ENCODE measurements around the gene ALX1. TPM values are rescaled to one million over a fixed set of nuclear protein-coding genes. Genes with fewer than 3 reads are reported as not detected.

The ALX1 gene
- total RNA-seq, 1 experiment from 2014 or later: not detected

- H2AFZ ChIP-seq: no peak overlapping the region
- DNase-seq: no peak
- POLR2A ChIA-PET (ENCODE audit: unreplicated experiment): no interaction called here
- H3K27me3 ChIP-seq (ENCODE audit: insufficient read depth, low read depth): no peaks in the 10 kb centered on the region
- TF ChIP-seq CTCF (conservative IDR thresholded peaks at IDR 0.05): no peak
- no peak for TF ChIP-seq EZH2 (IDR thresholded peaks at IDR 0.05; ENCODE audit: low read depth)
- H3K9me3 ChIP-seq (ENCODE audit: insufficient read depth, low read depth): no peaks in the 10 kb centered on the region
- intact Hi-C loops (cut with micrococcal nuclease; ENCODE audit: unreplicated experiment): no loop called here
- no peaks in the 10 kb centered on the region for H3K9me2 ChIP-seq (ENCODE audit: insufficient read depth)
- BruUV-seq (replicated peaks): no TSS peak
- CTCF ChIA-PET: no interaction called here
- no peak overlapping the region for H3K27ac ChIP-seq
- no peak overlapping the region for H3K4me2 ChIP-seq
- H4K20me1 ChIP-seq (ENCODE audit: insufficient read depth): no peaks in the 10 kb centered on the region
- no peak overlapping the region for H3K4me3 ChIP-seq
- H3K36me3 ChIP-seq (ENCODE audit: low read depth): no peaks in the 10 kb centered on the region
- no peaks in the 10 kb centered on the region for H3F3A ChIP-seq (ENCODE audit: insufficient read depth, low read depth)
- no peaks in the 10 kb centered on the region for H3K79me2 ChIP-seq (ENCODE audit: low read depth)
- H3K4me1 ChIP-seq (replicated peaks; ENCODE audit: insufficient read depth): no peaks in the 10 kb centered on the region
Measured at GRCh38 chr12:85274315-85274651, 5.7 kb upstream of the ALX1 start.

- Histone ChIP-seq H3K27ac (no peak overlapping the region), H3K4me3 (no peak overlapping the region), H4K20me1 (ENCODE audit: insufficient read depth) (no peaks in the 10 kb centered on the region), H3K9me3 (ENCODE audit: insufficient read depth, low read depth) (no peaks in the 10 kb centered on the region), H3K9me2 (ENCODE audit: insufficient read depth) (no peaks in the 10 kb centered on the region), H2AFZ (no peak overlapping the region), H3K27me3 (ENCODE audit: insufficient read depth, low read depth) (no peaks in the 10 kb centered on the region), H3K36me3 (ENCODE audit: low read depth) (no peaks in the 10 kb centered on the region), H3K4me1 (replicated peaks; ENCODE audit: insufficient read depth) (no peaks in the 10 kb centered on the region), H3K79me2 (ENCODE audit: low read depth) (no peaks in the 10 kb centered on the region), H3K4me2 (no peak overlapping the region), H3F3A (ENCODE audit: insufficient read depth, low read depth) (no peaks in the 10 kb centered on the region)
- ChIA-PET CTCF (no interaction called here), POLR2A (ENCODE audit: unreplicated experiment) (no interaction called here)
- TF ChIP-seq CTCF (conservative IDR thresholded peaks at IDR 0.05) (no peak), EZH2 (IDR thresholded peaks at IDR 0.05; ENCODE audit: low read depth) (no peak)
- intact Hi-C loops (cut with micrococcal nuclease; ENCODE audit: unreplicated experiment): no loop called here
- DNase-seq: no peak
- BruUV-seq (replicated peaks): no TSS peak
Measured at GRCh38 chr12:85275374-85275773, 4.6 kb upstream of the ALX1 start.

- no peaks in the 10 kb centered on the region for H3K79me2 ChIP-seq (ENCODE audit: low read depth)
- H3K27ac ChIP-seq: no peak overlapping the region
- POLR2A ChIA-PET (ENCODE audit: unreplicated experiment): no interaction called here
- H3K4me1 ChIP-seq (replicated peaks; ENCODE audit: insufficient read depth): no peaks in the 10 kb centered on the region
- H3K36me3 ChIP-seq (ENCODE audit: low read depth): no peaks in the 10 kb centered on the region
- no peaks in the 10 kb centered on the region for H4K20me1 ChIP-seq (ENCODE audit: insufficient read depth)
- no peak overlapping the region for H3K4me3 ChIP-seq
- TF ChIP-seq CTCF (conservative IDR thresholded peaks at IDR 0.05) (no peak), EZH2 (IDR thresholded peaks at IDR 0.05; ENCODE audit: low read depth) (no peak)
- BruUV-seq (replicated peaks): no TSS peak
- no peaks in the 10 kb centered on the region for H3K9me3 ChIP-seq (ENCODE audit: insufficient read depth, low read depth)
- H3K9me2 ChIP-seq (ENCODE audit: insufficient read depth): no peaks in the 10 kb centered on the region
- no peak for DNase-seq
- H3K27me3 ChIP-seq (ENCODE audit: insufficient read depth, low read depth): no peaks in the 10 kb centered on the region
- H2AFZ ChIP-seq: no peak overlapping the region
- CTCF ChIA-PET: no interaction called here
- H3F3A ChIP-seq (ENCODE audit: insufficient read depth, low read depth): no peaks in the 10 kb centered on the region
- intact Hi-C loops (cut with micrococcal nuclease; ENCODE audit: unreplicated experiment): no loop called here
- H3K4me2 ChIP-seq: no peak overlapping the region
Measured at GRCh38 chr12:85277191-85277590, 2.8 kb upstream of the ALX1 start.

Measured in PC-9 (cell line).